Nephron (organoid): ENCODE measurements around the gene POU3F4.

Experiments
- H3K27ac Mint-ChIP-seq, 3 experiments: 2 replicates each; pipeline ENCODE4 v1.8.0; 2020; ENCODE audit warnings: mixed read lengths in 3 of 3, mild to moderate bottlenecking in 2 of 3, moderate library complexity in 1 of 3
- H3K27me3 Mint-ChIP-seq: 2 replicates; pipeline ENCODE4 v1.8.0; 2021; ENCODE audit warnings: low read depth, mild to moderate bottlenecking, moderate library complexity, mixed read lengths
- H3K36me3 Mint-ChIP-seq: 2 replicates; pipeline ENCODE4 v1.8.0; 2020; ENCODE audit warnings: low read depth, mixed read lengths
- H3K4me1 Mint-ChIP-seq: 2 replicates; pipeline ENCODE4 v1.8.0; 2020; ENCODE audit warnings: mixed read lengths
- H3K4me3 Mint-ChIP-seq, 3 experiments: 2 replicates each; pipeline ENCODE4 v1.8.0; 2020; ENCODE audit warnings: mild to moderate bottlenecking in 3 of 3, mixed read lengths in 3 of 3, moderate library complexity in 2 of 3
- H3K9me3 Mint-ChIP-seq: 2 replicates; pipeline ENCODE4 v1.8.0; 2020; ENCODE audit warnings: mixed read lengths
- TF ChIP-seq, protein P1 (sequence below), 3 experiments: fragments of 200-600 bp; sonication (generic); IDR thresholded peaks; one replicate each; pipeline ENCODE4 v1.5.0; 2021; ENCODE audit warnings: antibody characterized with exemption in 3 of 3; ENCODE audit not compliant: unreplicated experiment in 3 of 3

POU3F4 gene

DNA sequence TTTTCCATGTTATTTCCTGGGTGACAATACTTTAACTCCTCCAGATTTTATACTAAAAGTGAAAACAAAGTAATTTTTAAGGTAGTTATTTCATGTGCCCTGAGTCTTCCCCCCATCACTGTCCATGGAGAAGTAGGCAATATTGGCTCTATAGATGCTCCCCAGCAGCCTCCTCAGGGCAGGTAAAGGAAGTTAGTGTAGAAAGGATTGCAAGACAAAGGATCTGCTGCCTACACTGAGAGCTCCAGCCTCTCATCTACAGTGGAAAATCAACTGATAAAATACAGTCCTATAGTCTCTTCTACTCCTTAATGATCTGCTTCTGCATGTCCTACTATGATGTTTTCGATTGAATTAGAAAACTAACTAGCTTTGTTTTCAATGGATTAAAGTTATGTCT is 8.5 kb downstream of the POU3F4 start:
- H3K27ac Mint-ChIP-seq = no peak overlapping the region
- no peak overlapping the region for H3K4me3 Mint-ChIP-seq
- TF ChIP-seq, protein P1, sequence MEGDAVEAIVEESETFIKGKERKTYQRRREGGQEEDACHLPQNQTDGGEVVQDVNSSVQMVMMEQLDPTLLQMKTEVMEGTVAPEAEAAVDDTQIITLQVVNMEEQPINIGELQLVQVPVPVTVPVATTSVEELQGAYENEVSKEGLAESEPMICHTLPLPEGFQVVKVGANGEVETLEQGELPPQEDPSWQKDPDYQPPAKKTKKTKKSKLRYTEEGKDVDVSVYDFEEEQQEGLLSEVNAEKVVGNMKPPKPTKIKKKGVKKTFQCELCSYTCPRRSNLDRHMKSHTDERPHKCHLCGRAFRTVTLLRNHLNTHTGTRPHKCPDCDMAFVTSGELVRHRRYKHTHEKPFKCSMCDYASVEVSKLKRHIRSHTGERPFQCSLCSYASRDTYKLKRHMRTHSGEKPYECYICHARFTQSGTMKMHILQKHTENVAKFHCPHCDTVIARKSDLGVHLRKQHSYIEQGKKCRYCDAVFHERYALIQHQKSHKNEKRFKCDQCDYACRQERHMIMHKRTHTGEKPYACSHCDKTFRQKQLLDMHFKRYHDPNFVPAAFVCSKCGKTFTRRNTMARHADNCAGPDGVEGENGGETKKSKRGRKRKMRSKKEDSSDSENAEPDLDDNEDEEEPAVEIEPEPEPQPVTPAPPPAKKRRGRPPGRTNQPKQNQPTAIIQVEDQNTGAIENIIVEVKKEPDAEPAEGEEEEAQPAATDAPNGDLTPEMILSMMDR (IDR thresholded peaks at IDR 0.05; ENCODE audit: unreplicated experiment in 3 of 3) = no peak
- peaks cover 3% of the 10 kb centered on the region for H3K9me3 Mint-ChIP-seq
- peaks cover 47% of the 10 kb centered on the region for H3K27me3 Mint-ChIP-seq
- no peaks in the 10 kb centered on the region for H3K4me1 Mint-ChIP-seq
- H3K36me3 Mint-ChIP-seq = no peaks in the 10 kb centered on the region

DNA sequence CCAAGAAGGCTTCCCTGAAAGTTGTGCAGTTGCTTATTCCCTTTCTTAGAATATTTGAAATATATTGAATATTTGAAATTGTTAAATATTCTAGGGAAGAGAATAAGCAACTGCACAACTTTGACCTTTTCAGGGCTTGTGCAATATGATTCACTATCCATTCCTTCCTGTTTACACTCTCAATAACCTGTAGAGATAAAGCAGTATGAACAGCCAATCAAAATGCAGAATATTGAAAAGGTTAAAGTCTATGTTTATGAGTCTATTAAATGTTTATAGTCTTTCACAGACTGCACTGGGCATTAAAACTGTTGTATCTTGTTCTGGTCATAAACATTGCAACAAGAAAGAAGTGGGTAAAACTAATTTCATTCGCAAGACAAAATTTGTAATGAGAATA is 13.8 kb downstream of the POU3F4 start:
- Mint-ChIP-seq H3K4me3 (no peak overlapping the region), H3K4me1 (no peaks in the 10 kb centered on the region), H3K27ac (no peak overlapping the region), H3K27me3 (peaks cover 2% of the 10 kb centered on the region), H3K9me3 (no peaks in the 10 kb centered on the region), H3K36me3 (no peaks in the 10 kb centered on the region)
- TF ChIP-seq, protein P1 (IDR thresholded peaks at IDR 0.05; ENCODE audit: unreplicated experiment in 3 of 3) = no peak

DNA sequence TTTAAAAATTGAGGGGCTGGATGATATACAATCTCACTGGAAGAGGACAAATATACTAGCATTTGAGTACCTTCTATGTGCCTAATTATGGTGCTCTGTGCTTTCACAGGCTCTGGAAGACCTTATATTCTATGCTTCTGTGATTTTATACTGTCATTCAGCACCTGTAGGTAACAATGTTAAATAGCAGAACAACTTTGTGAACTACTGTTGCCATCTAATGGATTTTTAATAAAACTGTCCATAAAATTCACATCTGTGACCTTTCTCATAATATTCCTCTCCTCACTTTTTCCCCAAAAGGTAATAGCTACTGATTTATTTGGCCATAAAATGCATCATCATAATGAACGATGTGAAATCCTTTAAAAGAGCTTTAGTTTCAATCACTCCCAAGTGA is 21.9 kb downstream of the POU3F4 start:
- Mint-ChIP-seq H3K4me1 (no peaks in the 10 kb centered on the region), H3K4me3 (no peak overlapping the region), H3K9me3 (no peaks in the 10 kb centered on the region), H3K27ac (no peak overlapping the region), H3K27me3 (no peaks in the 10 kb centered on the region), H3K36me3 (no peaks in the 10 kb centered on the region)
- TF ChIP-seq, protein P1 (IDR thresholded peaks at IDR 0.05; ENCODE audit: unreplicated experiment in 3 of 3) = no peak

DNA sequence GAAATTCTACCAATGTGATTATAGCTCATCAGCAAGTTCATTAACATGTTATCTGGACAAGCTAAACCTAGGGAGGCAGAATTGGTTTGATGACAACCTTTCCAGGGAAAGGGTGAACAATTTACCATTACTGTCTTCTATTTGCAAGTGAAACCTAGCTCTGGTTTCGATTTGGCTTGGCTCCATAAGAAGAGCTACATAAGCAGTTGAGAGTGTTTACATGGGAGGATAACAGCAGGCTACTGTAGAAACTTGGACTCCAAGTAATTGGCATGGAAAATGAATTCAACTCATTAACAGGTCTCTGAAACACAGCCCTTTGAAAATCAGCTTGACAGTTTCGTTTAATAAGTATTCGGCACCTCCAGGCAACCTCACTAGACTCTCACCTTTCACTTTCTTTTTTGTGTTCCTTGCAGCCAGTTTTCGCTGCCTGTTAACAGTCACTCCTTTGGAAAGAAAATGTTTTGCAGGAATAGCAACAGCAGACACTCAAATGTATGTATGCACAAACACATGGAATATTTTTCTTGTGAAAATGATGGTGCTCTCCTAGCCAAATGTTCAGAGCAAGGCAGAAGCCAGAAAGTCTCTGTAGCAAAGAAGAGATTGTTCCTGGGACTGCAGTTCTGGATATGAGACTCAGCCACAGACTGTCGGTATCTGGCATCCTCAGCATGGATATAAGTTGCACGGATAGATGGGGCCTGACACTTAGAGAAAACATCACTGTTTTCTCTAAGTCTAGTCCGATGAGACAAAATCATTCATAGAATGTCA is 27.5 kb downstream of the POU3F4 start:
- Mint-ChIP-seq H3K36me3 (no peaks in the 10 kb centered on the region), H3K4me3 (no peak overlapping the region), H3K9me3 (no peaks in the 10 kb centered on the region), H3K27me3 (no peaks in the 10 kb centered on the region), H3K27ac (no peak overlapping the region), H3K4me1 (no peaks in the 10 kb centered on the region)
- TF ChIP-seq, protein P1 (IDR thresholded peaks at IDR 0.05; ENCODE audit: unreplicated experiment in 3 of 3) = no peak
